K562 (cell line): Measurements from ENCODE around the gene NOC4L. TPM values are rescaled to one million over a fixed set of nuclear protein-coding genes. Genes with fewer than 3 reads are reported as not detected.

ENCODE experiments used
- ATAC-seq: fragments of 200-7000 bp; cut with Tn5 transposase; 3 replicates; pipeline ENCODE4 v1.9.1; 2020; ENCODE audit warnings: moderate library complexity
- BruUV-seq: library from RNA; stranded (reverse); fragments of 400-500 nt; replicated peaks from 2 replicates; lab custom pipeline; 2021; lab: Mats Ljungman, UMichigan
- CTCF ChIA-PET: fragments of 300-600 bp; formaldehyde crosslinking; extraction: SDS; loops from one replicate; lab custom pipeline; 2021; ENCODE audit warnings: low intra/inter-chr PET ratio; lab: Yijun Ruan, JAX
- POLR2A ChIA-PET: fragments of 300-600, 350-650 bp; sonication (Branson Sonifier 250); formaldehyde crosslinking; extraction: SDS; loops from one replicate; lab custom pipeline; 2021; ENCODE audit warnings: antibody characterized with exemption, inconsistent platforms; lab: Yijun Ruan, JAX
- DNase-seq, 4 experiments: peaks; one replicate each; pipeline versions ENCODE4 v3.0.0 to v3.0.0-alpha.2; 2011 to 2018; ENCODE audit warnings: low spot score in 3 of 4, mixed read lengths in 3 of 4; ENCODE audit errors: extremely low read depth in 1 of 4
- FAIRE-seq: peaks from 2 replicates; lab custom pipeline; 2011; peaks lifted over from hg19 to GRCh38; lab: Jason Lieb, UNC
- H2AFZ ChIP-seq: 2 replicates; pipeline ENCODE4 v1.6.0; 2011; ENCODE audit warnings: low read depth, low read length, control low read depth, inconsistent platforms
- H3K27ac ChIP-seq: fragments of 200-600 bp; 3 replicates; pipeline ENCODE4 v1.8.0; 2011; ENCODE audit warnings: low read depth, mild to moderate bottlenecking, control low read depth, inconsistent platforms, low read length, moderate library complexity, mixed read lengths; ENCODE audit errors: extremely low read depth
- H3K27me3 ChIP-seq, 2 experiments: fragments of 300-600 bp in 1 of 2; 2 replicates in 1 of 2; 3 replicates in 1 of 2; pipeline versions ENCODE4 v1.6.0 to v1.8.0; 2011; ENCODE audit warnings: inconsistent platforms in 2 of 2, low read length in 2 of 2, mild to moderate bottlenecking in 1 of 2, mixed read lengths in 1 of 2, moderate library complexity in 1 of 2; ENCODE audit not compliant: control insufficient read depth in 2 of 2, insufficient read depth in 2 of 2
- H3K36me3 ChIP-seq: fragments of 300-600 bp; 3 replicates; pipeline ENCODE4 v1.8.0; 2011; ENCODE audit warnings: mild to moderate bottlenecking, low read length, inconsistent platforms; ENCODE audit not compliant: control insufficient read depth, insufficient read depth
- H3K4me1 ChIP-seq, 2 experiments: fragments of 200-600 bp in 1 of 2; replicated peaks in 1 of 2; 2 replicates in 1 of 2; 3 replicates in 1 of 2; pipeline versions ENCODE4 v1.5.1 to v1.8.0; 2011; ENCODE audit warnings: inconsistent platforms in 2 of 2, low read length in 2 of 2, mild to moderate bottlenecking in 1 of 2, mixed read lengths in 1 of 2, moderate library complexity in 1 of 2; ENCODE audit not compliant: control insufficient read depth in 2 of 2, insufficient read depth in 2 of 2
- H3K4me2 ChIP-seq: 2 replicates; pipeline ENCODE4 v1.6.1; 2011; ENCODE audit warnings: low read length, control low read depth, inconsistent platforms, mixed read lengths; ENCODE audit not compliant: insufficient read depth
- H3K4me3 ChIP-seq: fragments of 200-600 bp; sonication (generic), shearing (Covaris generic); 2 replicates; pipeline ENCODE4 v1.5.1; 2016; ENCODE audit warnings: control low read depth, inconsistent platforms
- H3K79me2 ChIP-seq: fragments of 200-600 bp; 3 replicates; pipeline ENCODE4 v1.8.0; 2011; ENCODE audit warnings: low read length, inconsistent platforms; ENCODE audit not compliant: control insufficient read depth, insufficient read depth
- H3K9ac ChIP-seq, 2 experiments: 2 replicates each; pipeline versions ENCODE4 v1.6.0 to v1.6.1; 2011; ENCODE audit warnings: low read depth in 2 of 2, low read length in 2 of 2, control low read depth in 1 of 2, inconsistent platforms in 1 of 2, mild to moderate bottlenecking in 1 of 2, mixed read lengths in 1 of 2; ENCODE audit not compliant: insufficient read depth in 1 of 2
- H3K9me1 ChIP-seq: one replicate; pipeline ENCODE4 v1.6.0; 2011; ENCODE audit warnings: inconsistent platforms, mild to moderate bottlenecking, low read length, moderate library complexity; ENCODE audit not compliant: control insufficient read depth, insufficient read depth
- H3K9me3 ChIP-seq: replicated peaks from 2 replicates; pipeline ENCODE4 v1.5.1; 2011; ENCODE audit warnings: low read depth, low read length, inconsistent platforms; ENCODE audit not compliant: control insufficient read depth, insufficient read depth
- H4K20me1 ChIP-seq: replicated peaks from 2 replicates; pipeline ENCODE4 v1.6.1; 2011; ENCODE audit warnings: low read length, inconsistent platforms, mixed read lengths; ENCODE audit not compliant: control insufficient read depth, insufficient read depth
- DACH1 ChIP-seq: fragments of 450-650 bp; IDR thresholded peaks from 2 replicates; pipeline ENCODE4 v1.6.1; 2018; ENCODE audit not compliant: partially characterized antibody
- ZNF740 ChIP-seq, 3 experiments: fragments of 200-800 bp in 1 of 3; sonication (Bioruptor generic) in 1 of 3; sonication (generic) in 1 of 3; formaldehyde crosslinking in 1 of 3; IDR thresholded peaks; 2 replicates each; pipeline versions ENCODE4 v1.6.1 to v1.8.0; 2016 to 2022; ENCODE audit warnings: mild to moderate bottlenecking in 2 of 3, missing compliant biosample characterization in 2 of 3, missing genetic modification characterization in 2 of 3, missing genetic modification reagents in 1 of 3
- WGBS: fragments of 100-300 bp; shearing (Covaris generic); methylation state at CpG from one replicate; pipeline ENCODE4 v1.1.6; 2016; ENCODE audit warnings: low coverage, mixed read lengths; ENCODE audit not compliant: insufficient coverage; ENCODE audit errors: missing lambda C conversion rate; 5-methylcytosine and 5-hydroxymethylcytosine counted together
- in situ Hi-C: fragments of 300-500 bp; cut with MboI; formaldehyde crosslinking; loops from 4 replicates; pipeline ENCODE4 v1.15.0; 2018; ENCODE audit warnings: inconsistent platforms, mixed read lengths
- intact Hi-C: fragments of 100-400 bp; cut with micrococcal nuclease; formaldehyde crosslinking; loops from 2 replicates; pipeline ENCODE4 v1.14.2; 2022
- polyA plus RNA-seq, 8 experiments: library from polyadenylated mRNA; depleted of rRNA in 4 of 8; stranded (reverse) in 5 of 8; unstranded in 3 of 8; fragments of >200 nt; fragmentation: Nextera tagmentation in 2 of 8; fragmentation: Illumina TruSeq in 1 of 8; extraction: Ambion mirVana in 2 of 8; extraction: Trizol in 1 of 8; gene quantifications; 2 replicates each; pipeline versions ENCODE4 v1.2.1 to v1.2.3, GENCODE V29; 2011 to 2014; ENCODE audit warnings: inconsistent platforms in 1 of 8, missing spikeins in 1 of 8
- total RNA-seq, 7 experiments: library from RNA; depleted of rRNA in 6 of 7; stranded (reverse); fragments of >200 nt in 6 of 7; fragmentation: Illumina TruSeq in 2 of 7; extraction: Trizol in 2 of 7; gene quantifications; 2 replicates each; pipeline versions ENCODE4 v1.2.1 to v1.2.3, GENCODE V29; 2011 to 2021; ENCODE audit warnings: low replicate concordance in 1 of 7

Gene NOC4L
- total and polyA plus RNA-seq, 9 of the 15 experiments (the other 6 are each of a cell fraction or from before 2014, with no cell fraction given): 1.3 to 77.0 (median 20.0) TPM

GRCh38 chr12:132188916-132189325 is 44.7 kb downstream of the NOC4L start:
- no peaks in the 10 kb centered on the region for H3K9me1 ChIP-seq
- H3K79me2 ChIP-seq: no peaks in the 10 kb centered on the region
- peak overlapping the region; percentile 71; the same call in 1 of the 2 replicates for H3K4me2 ChIP-seq
- in situ Hi-C loops: no loop called here
- H3K27me3 ChIP-seq: peaks cover 30 to 78% of the 10 kb centered on the region in 2 experiments; a peak in 4 of 5 replicates
- CTCF ChIA-PET: no interaction called here
- H3K4me1 ChIP-seq: peaks cover 3 to 40% of the 10 kb centered on the region in 2 experiments; a peak in 2 of 5 replicates
- no TSS peak for BruUV-seq
- peak overlapping the region; percentile 91 for H2AFZ ChIP-seq
- no peak for DNase-seq
- POLR2A ChIA-PET: interaction anchor here (0.9 kb wide), 1 partner anchor 105 kb away, joined by 3 read pairs; no protein-coding TSS in a partner anchor
- peak overlapping the region in 1 of 2 experiments; percentile 74; a peak in 1 of 4 replicates for H3K9ac ChIP-seq
- H3K9me3 ChIP-seq: peaks cover 11% of the 10 kb centered on the region
- no peak for FAIRE-seq
- H3K36me3 ChIP-seq: no peaks in the 10 kb centered on the region
- intact Hi-C loops: no loop called here
- H4K20me1 ChIP-seq: no peaks in the 10 kb centered on the region
- no peak overlapping the region for H3K4me3 ChIP-seq
- no peak overlapping the region for H3K27ac ChIP-seq
- no peak for ATAC-seq
- TF ChIP-seq ZNF740 (CRISPR knock-in tag; IDR thresholded peaks at IDR 0.05) (peak; percentile 59; the same call in 1 of the 2 replicates), ZNF740 (tag; IDR thresholded peaks at IDR 0.05) (no peak), DACH1 (no peak)
- WGBS: 13% methylated on average over 12 of the region's 20 CpGs
